GM20431 (cell line): ENCODE results near the gene PIM3.
"Not testable (repeated sequence)": the region's sequence is repeated elsewhere in the genome, so short reads cannot be mapped to it uniquely, and the experiment has no call there.

Experiments
- in situ Hi-C: fragments of 300-500 bp; cut with MseI, MboI; formaldehyde crosslinking; loops from one replicate; pipeline ENCODE4 v1.15.0; 2020; ENCODE audit warnings: low sequenced_read_pairs; ENCODE audit not compliant: unreplicated experiment

Gene PIM3

GRCh38 chr22:49977578-49977977 lies 17.0 kb downstream of the PIM3 start:
- in situ Hi-C loops = no loop called here

- in situ Hi-C loops = no loop called here
These were observed 19.2 kb downstream of the PIM3 start for GRCh38 chr22:49979587-49980264.

DNA sequence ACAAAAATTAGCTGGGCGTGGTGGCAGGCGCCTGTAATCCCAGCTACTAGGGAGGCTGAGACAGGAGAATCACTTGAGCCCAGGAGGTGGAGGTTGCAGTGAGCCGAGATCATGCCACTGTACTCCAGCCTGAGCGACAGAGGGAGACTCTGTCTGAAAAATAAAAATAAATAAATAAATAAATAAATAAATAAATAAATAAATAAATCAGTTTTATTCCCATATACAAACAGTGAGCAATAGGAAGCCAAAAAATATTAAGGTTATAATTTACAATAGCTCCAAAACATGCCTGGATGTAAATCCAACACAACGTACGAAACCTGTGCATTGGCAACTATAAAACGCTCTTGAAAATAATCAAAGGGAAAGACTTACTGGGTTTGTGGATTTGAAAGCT lies 21.2 kb downstream of the PIM3 start:
- in situ Hi-C loops = not testable (repeated sequence)

- in situ Hi-C loops = no loop called here
These were observed 22.8 kb downstream of the PIM3 start for GRCh38 chr22:49983148-49984042.

DNA sequence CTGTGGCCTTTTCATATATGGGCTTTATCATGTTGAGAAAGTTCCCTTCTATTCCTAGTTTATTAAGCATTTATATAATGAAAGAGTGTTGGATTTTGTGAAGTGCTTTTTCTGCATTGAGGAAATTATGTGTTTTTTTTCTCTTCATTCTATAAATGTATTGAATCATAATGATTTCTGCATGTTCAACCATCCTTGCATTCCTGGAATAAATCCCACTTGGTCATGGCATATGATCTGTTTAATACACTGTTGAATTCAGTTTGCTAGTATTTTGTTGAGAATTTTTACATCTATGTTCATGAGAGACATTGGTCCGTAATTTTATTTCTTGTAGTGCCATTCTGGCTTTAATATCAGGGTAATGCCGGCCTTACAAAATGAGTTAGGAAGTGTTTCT lies 25.8 kb downstream of the PIM3 start:
- in situ Hi-C loops = no loop called here

DNA sequence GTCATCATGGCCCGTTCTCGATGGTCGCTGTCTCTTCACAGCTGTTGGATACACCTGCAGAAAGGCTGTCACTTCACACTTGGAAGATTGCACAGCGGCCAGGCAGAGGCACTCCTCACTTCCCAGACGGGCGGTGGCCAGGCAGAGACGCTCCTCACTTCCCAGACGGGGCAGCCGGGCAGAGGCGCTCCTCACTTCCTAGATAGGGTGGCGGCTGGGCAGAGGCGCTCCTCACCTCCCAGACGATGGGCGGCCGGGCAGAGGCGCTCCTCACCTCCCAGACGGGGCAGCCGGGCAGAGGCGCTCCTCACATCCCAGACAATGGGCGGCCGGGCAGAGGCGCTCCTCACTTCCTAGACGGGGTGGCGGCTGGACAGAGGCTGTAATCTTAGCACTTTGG lies 29.3 kb downstream of the PIM3 start:
- in situ Hi-C loops = not testable (repeated sequence)

DNA sequence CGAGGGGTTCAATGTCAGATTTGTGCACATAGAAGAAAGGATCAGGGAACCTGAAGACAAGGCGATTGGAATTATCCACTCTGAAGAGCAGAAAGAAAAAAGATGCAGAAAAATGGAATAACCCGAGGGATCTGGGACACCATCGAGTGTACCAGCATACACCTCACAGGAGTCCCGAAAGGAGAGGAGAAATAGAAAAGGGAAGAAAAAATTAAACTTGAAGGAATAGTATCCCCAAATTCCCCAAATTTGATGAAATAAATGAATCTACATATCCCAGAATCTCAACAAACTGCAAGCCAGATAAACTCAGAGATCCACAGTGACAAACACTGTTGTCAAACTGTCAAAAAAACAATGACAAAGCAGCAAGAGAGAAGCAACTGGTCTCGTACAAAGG lies 30.6 kb downstream of the PIM3 start:
- in situ Hi-C loops = no loop called here

DNA sequence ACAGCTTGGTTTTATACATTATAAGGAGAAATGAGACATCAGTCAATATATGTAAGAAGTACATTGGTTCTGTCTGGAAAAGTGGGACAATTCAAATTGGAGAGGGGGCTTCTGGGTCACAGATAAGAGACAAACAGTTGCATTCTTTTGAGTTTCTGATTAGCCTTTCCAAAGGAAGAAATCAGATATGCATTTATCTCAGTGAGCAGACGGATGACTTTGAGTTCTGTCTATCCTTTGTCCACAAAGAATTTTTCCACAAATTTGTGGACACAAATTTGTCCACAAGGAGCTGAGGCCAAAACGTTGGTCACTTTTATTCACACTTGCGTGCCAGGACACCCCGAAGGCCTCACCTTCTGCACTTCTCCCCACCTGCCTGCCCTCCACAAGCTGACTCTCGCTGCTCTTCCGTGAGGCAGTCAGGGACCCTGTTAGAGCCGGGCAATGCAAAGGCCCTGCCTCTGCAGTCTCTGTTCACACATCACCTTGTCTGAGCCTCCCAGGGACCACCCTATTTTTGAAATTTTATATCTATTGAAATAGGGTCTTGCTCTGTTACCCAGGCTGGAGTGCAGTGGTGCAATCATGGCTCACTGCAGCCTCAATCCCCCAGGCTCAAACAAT lies 31.4 kb downstream of the PIM3 start:
- in situ Hi-C loops = no loop called here

- in situ Hi-C loops = no loop called here
These were observed 32.5 kb downstream of the PIM3 start for GRCh38 chr22:49992921-49993648.

DNA sequence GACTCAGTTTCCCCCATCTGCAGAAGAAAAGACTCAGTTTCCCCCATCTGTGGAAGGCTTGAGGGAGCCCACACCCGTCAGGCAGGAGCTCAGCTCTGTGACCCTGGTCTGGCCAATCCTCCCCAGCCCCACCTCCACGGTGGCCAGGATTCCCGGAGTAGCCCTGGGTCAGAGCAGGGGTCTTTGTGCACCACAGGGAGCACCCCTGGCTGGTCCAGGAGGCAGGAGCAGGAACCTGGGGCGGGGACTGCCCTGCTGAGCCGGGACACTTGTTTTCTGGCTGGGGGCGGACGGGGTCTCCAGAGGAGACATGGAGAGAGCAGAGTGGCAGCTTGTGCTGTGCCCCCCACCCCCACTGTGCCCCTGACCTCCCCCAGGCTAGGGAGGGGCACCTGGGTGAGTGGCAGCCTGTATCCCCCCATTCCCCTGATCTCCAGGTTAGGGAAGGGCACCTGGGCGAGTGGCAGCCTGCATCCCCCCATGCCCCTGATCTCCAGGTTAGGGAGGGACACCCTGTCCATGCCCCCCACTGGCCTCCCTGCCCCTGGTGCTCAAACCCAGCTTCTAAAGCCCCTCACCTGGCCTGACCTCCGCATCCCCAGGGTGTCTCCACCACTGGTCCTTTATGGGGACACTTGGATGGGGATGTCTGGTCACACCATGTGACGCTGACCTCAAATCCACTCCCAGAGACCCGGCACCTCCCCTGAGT lies 33.2 kb downstream of the PIM3 start:
- in situ Hi-C loops = no loop called here

DNA sequence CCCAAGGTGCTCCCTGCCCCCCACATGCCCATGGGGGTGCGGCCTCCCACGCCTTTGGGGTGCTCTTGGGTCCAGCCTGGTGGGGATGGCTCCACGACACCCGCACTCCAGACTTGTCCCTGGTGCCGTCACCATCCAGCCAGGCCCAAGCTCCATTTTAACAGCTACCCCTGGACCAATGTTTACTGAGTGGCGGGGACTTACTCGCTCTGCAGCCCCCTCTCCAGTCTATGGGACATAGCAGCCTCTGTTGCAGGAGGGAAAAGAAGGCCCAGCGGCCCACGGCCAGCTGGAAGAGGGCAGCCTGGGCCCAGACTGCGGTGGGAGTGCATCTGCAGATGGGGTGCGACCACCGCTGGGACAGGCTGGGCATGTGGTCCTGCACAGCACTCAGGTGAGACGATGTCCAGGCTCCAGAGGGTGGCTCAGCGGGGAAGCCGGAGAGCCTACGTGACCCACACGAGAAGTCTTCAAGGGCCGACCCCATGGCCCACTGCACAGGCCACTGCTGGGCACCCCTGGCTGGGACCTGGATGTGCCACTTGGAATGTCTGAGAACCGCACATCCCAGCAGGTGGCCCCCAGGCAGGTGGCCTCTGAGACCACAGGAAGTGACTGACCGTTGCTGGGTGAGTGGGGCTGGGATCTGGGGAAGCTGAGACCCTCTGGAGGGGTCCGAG lies 33.9 kb downstream of the PIM3 start:
- in situ Hi-C loops = no loop called here

- in situ Hi-C loops = no loop called here
These were observed 34.4 kb downstream of the PIM3 start for GRCh38 chr22:49995041-49995360.

DNA sequence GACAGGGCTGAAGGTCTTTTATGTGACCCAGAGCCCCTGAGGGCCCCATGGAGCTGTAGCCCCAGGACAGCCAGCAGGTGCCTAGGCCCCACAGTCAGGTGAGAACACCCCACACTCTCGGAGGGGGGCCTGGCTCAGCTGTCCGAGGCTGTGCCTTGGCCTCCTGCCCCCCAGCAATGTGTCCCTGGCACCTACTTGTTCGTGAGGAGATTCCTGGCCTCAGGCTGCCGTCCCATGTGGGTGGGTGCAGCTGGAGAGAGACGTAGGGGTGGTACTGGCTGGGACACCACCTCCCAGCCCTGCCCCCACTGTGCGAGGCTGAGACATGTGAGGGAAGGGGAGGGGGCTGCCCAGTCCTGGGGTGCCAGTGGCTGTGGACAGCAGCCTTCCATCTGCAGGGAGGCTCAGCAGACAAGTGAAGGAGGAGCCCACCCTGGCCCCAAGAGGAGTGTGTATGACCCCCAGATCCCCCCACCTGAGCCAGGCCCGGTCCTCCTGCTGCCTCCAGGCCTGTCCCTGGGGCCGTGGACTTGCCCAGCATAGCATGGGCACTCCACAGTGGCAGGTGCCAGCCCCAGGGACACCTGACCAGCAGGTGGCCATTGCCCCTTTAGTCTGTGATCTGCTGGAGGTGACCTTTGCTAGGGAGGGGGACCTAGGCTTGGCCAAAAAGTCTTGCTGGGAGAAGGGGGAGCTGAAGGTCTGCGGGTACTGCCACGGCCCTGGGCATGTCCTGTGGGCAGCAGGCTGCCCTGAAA lies 35.0 kb downstream of the PIM3 start:
- in situ Hi-C loops = no loop called here

DNA sequence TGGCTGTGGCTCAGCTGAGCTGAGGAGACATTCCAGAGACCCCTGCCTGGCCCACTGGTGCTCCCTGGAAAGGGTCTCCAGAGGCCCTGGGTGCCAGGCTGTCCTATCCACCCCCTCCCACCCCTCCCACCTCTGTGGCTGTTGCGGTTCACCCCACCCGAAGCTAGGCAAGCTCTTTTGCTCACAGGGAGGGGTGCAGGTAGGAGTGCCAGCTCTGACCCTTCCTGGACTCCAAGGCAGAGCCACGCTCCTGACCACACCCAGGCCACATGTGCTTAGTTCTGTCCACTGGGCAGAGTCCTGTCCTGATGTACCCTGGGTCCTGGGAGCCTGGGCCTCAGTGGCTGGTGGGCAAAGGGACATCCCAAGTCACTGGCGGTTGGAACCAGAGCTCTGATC lies 35.5 kb downstream of the PIM3 start:
- in situ Hi-C loops = no loop called here

DNA sequence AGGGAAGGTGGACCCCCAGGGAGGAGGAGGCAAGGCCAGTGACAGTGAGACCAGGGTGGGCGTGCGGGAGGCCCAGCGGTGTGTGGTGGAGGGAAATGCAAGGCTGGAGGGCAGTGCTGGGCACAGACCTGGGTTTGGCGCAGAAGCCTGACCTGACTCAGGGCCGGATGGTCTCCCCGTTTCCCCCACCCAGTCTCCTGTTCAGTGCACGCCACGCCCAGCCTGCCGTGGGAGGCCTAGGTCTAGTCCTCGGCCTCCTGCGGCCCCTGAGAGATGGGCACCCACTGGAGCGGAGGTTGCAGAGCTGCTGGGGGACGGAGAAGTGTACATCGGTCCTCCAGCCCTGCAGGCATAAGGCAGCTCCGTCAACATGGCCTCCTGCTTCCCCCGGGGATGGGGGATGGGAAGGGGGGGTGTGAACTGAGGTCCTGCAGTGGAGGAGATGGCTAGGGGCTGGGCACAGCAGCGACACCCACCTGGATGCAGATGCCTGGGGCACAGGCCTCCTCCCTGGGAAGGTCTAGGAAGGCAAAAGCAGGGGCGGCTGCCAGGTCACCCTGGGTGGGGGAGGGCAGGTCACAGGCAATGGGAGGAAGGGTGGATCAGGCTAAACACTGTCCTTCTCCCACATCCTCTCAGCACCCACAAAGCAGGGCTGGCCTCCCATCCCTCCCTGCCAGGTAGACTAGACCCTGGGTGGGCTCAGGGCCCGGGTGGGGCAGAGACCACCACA lies 36.1 kb downstream of the PIM3 start:
- in situ Hi-C loops = no loop called here

DNA sequence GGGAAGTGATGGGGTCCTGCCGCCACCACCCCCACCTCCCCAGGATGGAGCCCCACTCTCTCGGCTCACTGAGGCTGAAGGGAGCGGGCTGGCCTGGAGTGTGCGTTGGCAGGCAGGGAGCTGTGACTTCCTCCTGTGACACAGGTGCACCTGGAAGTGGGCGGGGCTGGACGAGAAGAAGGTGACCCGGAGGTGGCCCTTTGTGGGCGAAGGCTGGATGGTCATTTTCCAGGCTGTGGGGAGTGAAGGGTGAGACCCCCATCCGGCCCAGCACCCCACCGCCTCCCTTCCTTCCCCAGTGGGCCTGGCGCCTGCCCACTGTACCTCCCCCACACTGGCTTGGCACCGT lies 36.7 kb downstream of the PIM3 start:
- in situ Hi-C loops = no loop called here

DNA sequence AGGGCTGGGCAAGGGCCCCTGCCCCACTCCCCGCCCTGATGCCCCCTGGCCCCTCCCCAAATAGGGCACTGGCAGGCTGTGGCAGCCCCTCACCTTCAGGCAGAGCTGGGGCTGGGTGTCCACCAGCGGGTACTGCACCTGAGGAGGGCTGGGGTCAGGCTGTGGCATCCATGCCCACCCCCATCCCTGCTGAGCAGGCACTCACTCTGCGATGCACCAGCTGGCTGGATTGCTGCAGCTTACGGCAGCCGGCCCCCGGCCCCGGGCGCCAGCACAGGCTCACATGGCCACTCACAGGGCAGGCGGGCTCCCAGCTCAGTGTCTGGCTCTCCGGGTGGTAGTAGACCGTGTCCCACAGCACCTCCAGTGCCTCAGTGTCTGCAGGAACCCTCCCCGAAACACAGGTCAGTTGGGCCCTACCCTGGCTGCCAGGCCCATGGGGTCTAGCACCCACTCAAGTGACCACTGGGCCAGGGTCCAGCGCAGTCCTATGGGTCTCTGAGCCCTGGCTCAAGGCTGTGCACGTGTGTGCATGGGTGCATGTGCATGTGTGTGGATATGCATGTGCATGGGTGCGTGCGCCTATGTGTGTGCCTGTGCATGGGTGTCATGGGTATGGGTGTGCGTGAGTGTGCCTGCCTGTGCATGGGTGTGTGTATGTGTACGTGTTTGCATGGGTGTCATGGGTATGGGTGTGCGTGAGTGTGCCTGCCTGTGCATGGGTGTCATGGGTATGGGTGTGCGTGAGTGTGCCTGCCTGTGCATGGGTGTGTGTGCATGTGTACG lies 37.6 kb downstream of the PIM3 start:
- in situ Hi-C loops = no loop called here

GRCh38 chr22:49998718-49999062 lies 38.1 kb downstream of the PIM3 start:
- in situ Hi-C loops = no loop called here
